Upper lobe of left lung (tissue), 4 donors: ENCODE results near the gene TAF5.
"Not testable (repeated sequence)": the region's sequence is repeated elsewhere in the genome, so short reads cannot be mapped to it uniquely, and the experiment has no call there.

ENCODE experiments used
- EP300 ChIP-seq, 4 donors: sonication (generic); formaldehyde crosslinking; IDR thresholded peaks; one replicate each; pipeline ENCODE4 v1.5.1; 2017; ENCODE audit warnings: antibody characterized with exemption in 4 of 4, control low read depth in 2 of 4
- POLR2A ChIP-seq, 4 donors: fragments of 450-650 bp; IDR thresholded peaks; one replicate each; pipeline ENCODE4 v1.5.1; 2016 to 2017; ENCODE audit warnings: antibody characterized with exemption in 4 of 4, mild to moderate bottlenecking in 2 of 4
- POLR2AphosphoS5 ChIP-seq, 2 donors: sonication (generic); formaldehyde crosslinking; IDR thresholded peaks; one replicate each; pipeline ENCODE4 v1.5.1; 2017; ENCODE audit warnings: antibody characterized with exemption in 2 of 2
- TF ChIP-seq, protein P1 (sequence below), 6 experiments: fragments of 450-650 bp in 4 of 6; fragments of 200-600 bp in 2 of 6; sonication (generic) in 2 of 6; IDR thresholded peaks; one replicate each; pipeline ENCODE4 v1.5.1; 2016 to 2019; ENCODE audit warnings: antibody characterized with exemption in 6 of 6

DNA sequence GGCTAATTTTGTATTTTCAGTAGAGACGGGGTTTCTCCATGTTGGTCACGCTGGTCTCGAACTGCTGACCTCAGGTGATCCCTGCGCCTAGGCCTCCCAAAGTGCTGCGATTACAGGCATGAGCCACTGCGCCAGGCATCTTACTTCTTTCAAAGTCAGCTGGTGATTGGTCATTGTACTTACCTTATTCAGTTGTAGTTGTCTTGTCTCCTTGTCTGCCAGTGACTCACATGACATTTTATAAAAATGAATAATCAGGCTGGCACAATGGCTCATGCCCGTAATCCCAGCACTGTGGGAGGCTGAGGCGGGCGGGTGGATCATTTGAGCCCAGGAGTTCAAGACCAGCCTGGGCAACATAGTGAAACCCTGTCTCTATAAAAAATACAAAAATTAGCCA, 7.0 kb upstream of the TAF5 start:
- TF ChIP-seq POLR2A, EP300, POLR2AphosphoS5 (IDR thresholded peaks at IDR 0.05): not testable (repeated sequence)
- TF ChIP-seq, protein P1, sequence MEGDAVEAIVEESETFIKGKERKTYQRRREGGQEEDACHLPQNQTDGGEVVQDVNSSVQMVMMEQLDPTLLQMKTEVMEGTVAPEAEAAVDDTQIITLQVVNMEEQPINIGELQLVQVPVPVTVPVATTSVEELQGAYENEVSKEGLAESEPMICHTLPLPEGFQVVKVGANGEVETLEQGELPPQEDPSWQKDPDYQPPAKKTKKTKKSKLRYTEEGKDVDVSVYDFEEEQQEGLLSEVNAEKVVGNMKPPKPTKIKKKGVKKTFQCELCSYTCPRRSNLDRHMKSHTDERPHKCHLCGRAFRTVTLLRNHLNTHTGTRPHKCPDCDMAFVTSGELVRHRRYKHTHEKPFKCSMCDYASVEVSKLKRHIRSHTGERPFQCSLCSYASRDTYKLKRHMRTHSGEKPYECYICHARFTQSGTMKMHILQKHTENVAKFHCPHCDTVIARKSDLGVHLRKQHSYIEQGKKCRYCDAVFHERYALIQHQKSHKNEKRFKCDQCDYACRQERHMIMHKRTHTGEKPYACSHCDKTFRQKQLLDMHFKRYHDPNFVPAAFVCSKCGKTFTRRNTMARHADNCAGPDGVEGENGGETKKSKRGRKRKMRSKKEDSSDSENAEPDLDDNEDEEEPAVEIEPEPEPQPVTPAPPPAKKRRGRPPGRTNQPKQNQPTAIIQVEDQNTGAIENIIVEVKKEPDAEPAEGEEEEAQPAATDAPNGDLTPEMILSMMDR (IDR thresholded peaks at IDR 0.05), result not testable (repeated sequence)
